Measurements from ENCODE around the gene ZNF221.

GRCh38 chr19:44003461-44004009 is 52.5 kb downstream of the ZNF221 start:
- TF ChIP-seq POLR2A (IDR thresholded peaks at IDR 0.05; ENCODE audit: low read length): no peak
- no peak for TF ChIP-seq GATA1 (IDR thresholded peaks at IDR 0.05; ENCODE audit: low read depth, low read length)

All from erythroblast (primary cell).